GM12872 (cell line): ENCODE measurements around the gene DUSP22.

Experiments used
- TF ChIP-seq, protein P1 (sequence below): IDR thresholded peaks from 3 replicates; pipeline ENCODE4 v1.5.1; 2011; ENCODE audit warnings: low read depth, mild to moderate bottlenecking, low read length, moderate library complexity; ENCODE audit not compliant: insufficient read depth

DUSP22 gene

DNA sequence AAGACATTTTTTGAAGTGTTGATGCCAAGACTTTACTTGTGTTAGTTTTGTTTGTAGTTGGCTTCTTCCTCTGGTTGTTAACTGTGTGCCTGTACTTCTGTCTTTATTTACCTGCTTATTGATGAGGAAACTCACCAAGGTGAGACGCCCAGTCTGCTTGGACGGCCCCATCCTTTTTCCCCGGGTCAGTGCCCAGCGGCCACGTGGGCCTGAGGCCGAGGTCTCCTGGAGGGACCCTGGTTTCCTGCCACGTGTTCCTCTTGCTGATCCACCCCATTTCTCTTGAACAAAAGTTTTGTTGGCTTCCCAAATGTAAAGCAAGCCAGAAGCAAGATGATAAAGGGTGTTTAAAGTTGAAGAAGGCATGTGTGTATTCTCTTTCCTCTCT, 24.8 kb downstream of the DUSP22 start:
- TF ChIP-seq, protein P1, sequence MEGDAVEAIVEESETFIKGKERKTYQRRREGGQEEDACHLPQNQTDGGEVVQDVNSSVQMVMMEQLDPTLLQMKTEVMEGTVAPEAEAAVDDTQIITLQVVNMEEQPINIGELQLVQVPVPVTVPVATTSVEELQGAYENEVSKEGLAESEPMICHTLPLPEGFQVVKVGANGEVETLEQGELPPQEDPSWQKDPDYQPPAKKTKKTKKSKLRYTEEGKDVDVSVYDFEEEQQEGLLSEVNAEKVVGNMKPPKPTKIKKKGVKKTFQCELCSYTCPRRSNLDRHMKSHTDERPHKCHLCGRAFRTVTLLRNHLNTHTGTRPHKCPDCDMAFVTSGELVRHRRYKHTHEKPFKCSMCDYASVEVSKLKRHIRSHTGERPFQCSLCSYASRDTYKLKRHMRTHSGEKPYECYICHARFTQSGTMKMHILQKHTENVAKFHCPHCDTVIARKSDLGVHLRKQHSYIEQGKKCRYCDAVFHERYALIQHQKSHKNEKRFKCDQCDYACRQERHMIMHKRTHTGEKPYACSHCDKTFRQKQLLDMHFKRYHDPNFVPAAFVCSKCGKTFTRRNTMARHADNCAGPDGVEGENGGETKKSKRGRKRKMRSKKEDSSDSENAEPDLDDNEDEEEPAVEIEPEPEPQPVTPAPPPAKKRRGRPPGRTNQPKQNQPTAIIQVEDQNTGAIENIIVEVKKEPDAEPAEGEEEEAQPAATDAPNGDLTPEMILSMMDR: no peak

DNA sequence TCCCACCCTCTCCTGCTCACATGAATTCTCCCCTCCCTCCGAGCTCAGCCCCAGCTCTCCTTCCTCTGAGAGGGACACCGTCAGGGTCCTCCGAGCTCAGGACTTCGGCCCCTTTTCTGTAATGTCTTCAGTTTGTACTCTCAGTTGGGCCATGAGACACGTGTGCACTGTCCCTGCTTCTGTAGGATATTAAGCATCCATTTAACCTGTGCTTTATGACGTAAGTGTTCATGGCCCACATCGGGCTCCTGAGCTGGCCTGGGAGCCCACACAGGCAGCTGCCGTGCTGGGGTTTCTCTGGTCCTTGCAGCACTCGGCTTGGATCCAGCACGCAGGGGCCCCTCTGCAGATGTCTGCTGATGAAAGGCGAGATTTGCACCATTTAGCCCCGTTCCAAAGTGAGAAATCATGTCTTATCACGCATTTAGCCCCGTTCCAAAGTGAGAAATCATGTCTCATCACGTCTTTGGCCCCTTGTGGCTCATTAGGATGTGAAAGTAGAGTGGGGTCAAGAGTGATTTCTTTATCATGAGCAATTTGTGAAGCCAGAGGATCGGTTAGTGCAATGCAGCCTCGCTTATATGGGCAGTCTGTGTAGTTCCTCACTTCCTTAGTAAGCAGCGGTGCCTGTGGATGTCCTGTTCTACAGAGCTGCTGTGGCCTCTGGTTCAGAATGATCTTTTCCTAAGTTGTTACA, 25.3 kb downstream of the DUSP22 start:
- TF ChIP-seq, protein P1: no peak

DNA sequence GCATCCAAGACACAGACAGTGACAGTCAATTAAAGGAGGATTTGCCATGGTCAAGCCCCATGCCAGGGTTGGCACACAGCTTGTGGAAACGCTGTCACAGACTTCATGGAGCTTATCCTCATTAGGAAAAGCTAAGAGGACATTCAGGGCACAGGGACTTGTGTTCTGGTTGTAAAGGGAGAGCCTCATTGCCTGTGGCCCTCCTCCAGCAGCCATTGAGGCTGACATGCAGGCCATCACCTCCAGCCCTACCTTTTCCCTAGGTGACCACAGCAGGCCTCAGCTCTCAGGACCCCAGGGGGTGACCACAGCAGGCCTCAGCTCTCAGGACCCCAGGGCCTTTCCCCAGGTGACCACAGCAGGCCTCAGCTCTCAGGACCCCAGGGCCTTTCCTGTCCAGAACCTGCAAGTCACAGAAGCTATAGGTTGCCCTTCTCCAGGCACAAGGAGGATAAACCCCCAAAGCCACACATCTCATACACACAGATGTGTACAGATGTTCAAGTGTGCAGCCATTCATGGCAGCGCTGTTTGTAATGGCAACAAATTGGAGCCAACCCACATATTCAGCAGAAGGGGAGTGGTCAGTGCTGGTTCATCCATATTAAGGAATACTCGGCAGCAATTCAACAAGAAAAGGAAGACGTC, 26.1 kb downstream of the DUSP22 start:
- TF ChIP-seq, protein P1: no peak

DNA sequence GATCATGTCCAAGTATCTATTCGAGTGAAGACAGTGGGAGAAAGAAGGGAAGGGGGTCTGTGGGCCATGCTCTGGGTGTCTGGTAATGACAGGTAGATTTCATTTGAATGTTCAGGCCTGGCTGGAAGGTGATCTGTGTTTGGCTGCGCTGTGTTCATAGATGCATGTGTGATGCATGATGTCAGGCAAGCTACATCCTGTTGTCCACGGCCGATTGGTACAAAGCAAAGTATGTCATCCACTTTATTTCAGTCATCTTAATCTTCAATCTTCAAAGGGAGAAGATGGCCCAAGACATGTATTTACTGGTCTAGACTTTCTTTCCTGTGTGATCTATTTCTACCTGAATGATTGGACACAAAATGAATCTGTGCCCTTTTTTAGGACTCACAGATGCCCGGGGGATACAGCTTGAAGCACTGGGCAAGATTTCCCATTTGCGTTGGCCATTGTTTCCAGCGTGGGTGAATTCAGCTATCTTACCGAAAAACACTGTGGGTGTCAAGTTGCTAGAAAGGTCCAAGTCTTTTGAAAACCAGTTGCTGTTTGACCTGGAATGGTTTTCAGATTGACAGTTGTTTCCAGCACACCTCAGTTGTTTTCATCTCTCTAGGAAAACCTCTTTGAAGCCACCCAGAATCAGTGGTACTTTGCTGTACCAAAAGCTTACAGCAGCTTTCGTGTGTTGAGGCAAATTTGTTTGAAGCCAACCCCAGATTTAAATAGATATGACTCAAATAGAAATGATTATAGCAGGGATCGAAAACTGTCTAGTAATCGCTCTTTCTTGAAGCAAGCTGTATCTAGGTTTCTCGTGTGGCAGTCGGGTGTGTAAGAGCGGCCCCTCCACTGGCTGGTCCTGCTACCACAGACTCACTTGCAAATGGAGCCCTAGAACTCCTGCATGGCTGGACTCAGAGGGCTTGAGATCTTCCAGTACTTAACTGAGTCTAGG, 27.2 kb downstream of the DUSP22 start:
- TF ChIP-seq, protein P1: no peak

DNA sequence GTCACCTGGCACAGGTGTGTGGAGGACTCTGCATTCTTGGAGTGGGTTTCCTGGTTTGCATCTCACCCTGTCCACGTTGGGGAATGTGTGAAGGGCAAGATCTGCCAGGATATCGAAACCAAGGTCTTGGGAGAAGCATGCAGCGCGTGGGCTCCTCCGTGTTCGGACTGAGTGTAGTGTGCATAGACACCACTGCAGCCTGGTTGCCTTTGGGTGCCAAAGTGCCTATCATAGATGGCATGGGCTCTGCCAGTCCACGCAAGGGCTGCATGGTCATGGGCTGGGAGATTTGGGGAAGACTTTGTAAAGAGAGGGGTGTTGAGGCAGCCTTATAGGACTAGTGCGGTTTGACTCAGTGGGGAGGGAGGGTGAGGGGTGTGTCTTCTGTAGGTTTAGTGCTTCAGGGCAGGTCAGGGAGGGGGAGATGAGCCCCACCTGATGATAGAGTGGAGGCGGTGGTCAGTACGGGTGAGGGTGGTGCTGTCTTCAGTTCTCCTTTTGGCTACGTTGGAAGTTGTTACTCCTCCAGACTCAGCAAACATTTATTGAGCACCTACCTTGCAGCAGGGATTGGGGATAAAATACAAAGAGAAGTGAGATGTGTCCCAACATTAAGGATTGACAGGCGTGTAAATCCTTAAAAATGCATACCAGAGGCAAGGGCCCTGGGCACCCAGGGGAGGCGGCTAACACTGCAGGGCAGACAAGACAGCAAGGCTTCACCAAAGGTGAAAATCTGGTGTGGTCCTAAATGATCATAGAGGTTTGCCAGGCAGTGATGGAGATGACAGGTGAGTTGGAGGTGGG, 28.3 kb downstream of the DUSP22 start:
- TF ChIP-seq, protein P1: no peak

DNA sequence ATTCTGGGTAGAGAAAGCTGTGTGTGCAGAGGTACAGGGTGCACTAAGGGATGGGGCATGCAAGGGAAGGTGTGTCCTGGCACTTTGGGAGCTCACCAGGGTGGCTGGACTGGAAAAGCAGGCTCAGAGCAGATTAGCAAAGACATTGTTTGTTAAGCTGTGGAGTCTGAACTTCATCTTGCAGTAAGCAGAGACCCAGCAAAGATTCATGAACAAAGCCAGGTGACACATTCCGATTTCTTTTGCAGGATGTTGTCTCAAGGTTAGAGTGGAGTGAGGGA, 28.8 kb downstream of the DUSP22 start:
- TF ChIP-seq, protein P1: no peak
